Measurements from ENCODE around the gene TRAF3IP3. TPM values are rescaled to one million over a fixed set of nuclear protein-coding genes. Genes with fewer than 3 reads are reported as not detected.

Gene TRAF3IP3
- total RNA-seq, 4 donors from 2014 or later, result 1.6 to 3.1 (median 2.0) TPM; not detected in 1

DNA sequence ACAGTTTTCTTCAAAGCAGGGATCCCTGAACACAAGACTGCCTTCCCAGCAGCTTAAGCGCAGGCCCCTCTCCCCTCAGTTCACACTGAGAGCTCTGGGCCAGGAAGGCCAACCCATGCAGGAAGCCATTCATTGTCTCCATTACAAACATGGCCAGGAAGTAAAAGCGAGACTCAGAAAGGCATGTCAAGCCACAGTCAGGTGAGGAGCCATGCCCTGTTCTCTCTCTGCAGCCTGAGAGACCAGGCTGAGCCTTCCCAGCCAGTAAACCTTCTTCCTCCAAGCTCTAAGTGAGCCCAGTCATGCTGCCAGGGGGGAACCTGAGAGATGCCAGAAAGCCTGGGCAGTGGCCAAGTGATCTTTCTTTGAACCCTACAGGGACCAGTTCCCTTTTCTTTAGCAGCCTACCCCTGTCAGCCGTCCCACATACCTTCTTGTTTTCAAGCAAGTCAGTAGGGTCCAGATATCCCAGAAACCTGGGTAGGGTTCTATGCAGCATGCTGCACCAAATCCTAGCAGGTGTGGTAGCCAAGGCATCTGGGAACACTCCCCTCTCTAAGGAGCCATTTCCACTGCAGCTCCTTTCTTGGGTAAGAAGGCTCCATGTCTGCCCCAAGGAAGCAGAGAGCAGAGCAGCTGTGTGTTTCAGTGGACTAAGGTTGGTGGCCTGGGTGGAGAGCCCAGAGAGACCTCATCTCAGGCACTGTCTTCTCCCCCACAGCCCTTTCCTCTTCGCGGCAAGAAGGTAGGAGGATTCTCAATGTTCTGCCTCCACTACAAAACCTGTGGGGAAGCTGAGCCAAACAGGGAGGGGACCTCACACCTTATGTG lies 977 bp downstream of the TRAF3IP3 start:
- whole genome bisulfite sequencing, result 79% methylated on average over 4 of the region's 5 CpGs
- Histone ChIP-seq H3K36me3 (no peaks in the 10 kb centered on the region), H3K4me3 (peak overlapping the region; percentile 13), H3K9me3 (no peaks in the 10 kb centered on the region), H3K4me1 (no peaks in the 10 kb centered on the region), H3K27me3 (no peaks in the 10 kb centered on the region), H3K27ac (no peak overlapping the region)
- DNase-seq (ENCODE audit: low spot score in 2 of 2), result peak in 1 of 2 donors; percentile 76
- TF ChIP-seq EP300 (IDR thresholded peaks at IDR 0.05) (no peak), POLR2AphosphoS5 (IDR thresholded peaks at IDR 0.05) (no peak), POLR2A (IDR thresholded peaks at IDR 0.05) (no peak)
- TF ChIP-seq, protein P1, sequence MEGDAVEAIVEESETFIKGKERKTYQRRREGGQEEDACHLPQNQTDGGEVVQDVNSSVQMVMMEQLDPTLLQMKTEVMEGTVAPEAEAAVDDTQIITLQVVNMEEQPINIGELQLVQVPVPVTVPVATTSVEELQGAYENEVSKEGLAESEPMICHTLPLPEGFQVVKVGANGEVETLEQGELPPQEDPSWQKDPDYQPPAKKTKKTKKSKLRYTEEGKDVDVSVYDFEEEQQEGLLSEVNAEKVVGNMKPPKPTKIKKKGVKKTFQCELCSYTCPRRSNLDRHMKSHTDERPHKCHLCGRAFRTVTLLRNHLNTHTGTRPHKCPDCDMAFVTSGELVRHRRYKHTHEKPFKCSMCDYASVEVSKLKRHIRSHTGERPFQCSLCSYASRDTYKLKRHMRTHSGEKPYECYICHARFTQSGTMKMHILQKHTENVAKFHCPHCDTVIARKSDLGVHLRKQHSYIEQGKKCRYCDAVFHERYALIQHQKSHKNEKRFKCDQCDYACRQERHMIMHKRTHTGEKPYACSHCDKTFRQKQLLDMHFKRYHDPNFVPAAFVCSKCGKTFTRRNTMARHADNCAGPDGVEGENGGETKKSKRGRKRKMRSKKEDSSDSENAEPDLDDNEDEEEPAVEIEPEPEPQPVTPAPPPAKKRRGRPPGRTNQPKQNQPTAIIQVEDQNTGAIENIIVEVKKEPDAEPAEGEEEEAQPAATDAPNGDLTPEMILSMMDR (IDR thresholded peaks at IDR 0.05), result no peak

DNA sequence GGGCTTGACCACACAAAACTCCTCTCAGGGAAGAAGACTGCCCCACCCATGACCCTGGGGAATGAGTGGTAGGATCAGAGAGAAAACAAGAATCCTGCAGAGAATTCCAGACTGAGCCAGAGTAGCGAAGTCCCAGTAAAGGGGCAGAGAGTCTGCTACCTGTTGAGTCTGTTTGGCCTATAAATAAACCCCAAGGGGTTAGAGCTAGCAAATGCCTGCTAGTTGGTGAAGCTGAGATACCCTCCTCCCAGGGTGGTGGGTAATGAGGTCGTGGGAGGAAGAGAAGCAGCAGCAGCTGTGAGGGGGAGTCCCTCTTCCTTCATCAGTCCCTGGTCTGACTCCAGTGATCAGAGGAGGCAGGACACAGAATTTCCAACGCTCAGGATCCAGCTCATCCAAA lies 2.5 kb downstream of the TRAF3IP3 start:
- H3K4me1 ChIP-seq, result no peaks in the 10 kb centered on the region
- H3K27ac ChIP-seq, result no peak overlapping the region
- WGBS, result 50% methylated on average over 3 of the region's 3 CpGs
- no peak for DNase-seq (ENCODE audit: low spot score in 2 of 2)
- TF ChIP-seq POLR2A (IDR thresholded peaks at IDR 0.05) (no peak), EP300 (IDR thresholded peaks at IDR 0.05) (no peak), POLR2AphosphoS5 (IDR thresholded peaks at IDR 0.05) (no peak)
- TF ChIP-seq, protein P1 (IDR thresholded peaks at IDR 0.05), result no peak
- no peaks in the 10 kb centered on the region for H3K27me3 ChIP-seq
- no peaks in the 10 kb centered on the region for H3K9me3 ChIP-seq
- H3K4me3 ChIP-seq, result no peak overlapping the region
- no peaks in the 10 kb centered on the region for H3K36me3 ChIP-seq

DNA sequence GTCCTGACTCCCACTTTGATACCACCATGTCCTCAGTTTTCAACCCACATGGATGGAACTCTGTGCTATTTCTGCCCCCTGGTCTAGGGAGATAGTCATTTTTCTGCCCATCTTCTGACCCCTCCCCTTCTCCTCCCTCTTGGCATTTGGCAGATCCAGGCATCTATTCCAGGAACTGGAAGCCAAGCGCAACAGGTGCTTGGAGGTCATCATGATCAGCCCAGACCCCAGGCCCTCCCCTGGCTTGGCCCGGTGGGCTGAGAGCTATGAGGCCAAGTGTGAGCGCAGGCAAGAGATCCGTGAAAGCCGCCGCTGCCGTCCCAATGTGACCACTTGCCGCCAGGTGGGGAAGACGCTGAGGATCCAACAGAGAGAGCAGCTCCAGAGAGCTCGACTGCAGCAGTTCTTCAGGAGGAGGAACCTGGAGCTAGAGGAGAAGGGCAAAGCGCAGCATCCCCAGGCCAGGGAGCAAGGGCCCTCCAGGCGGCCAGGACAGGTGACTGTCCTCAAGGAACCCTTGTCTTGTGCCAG lies 4.0 kb downstream of the TRAF3IP3 start:
- DNase-seq (ENCODE audit: low spot score in 2 of 2), result no peak
- no peaks in the 10 kb centered on the region for H3K27me3 ChIP-seq
- 91% methylated on average over 11 of the region's 12 CpGs for WGBS
- H3K36me3 ChIP-seq, result no peaks in the 10 kb centered on the region
- H3K9me3 ChIP-seq, result no peaks in the 10 kb centered on the region
- no peak for TF ChIP-seq POLR2AphosphoS5 (IDR thresholded peaks at IDR 0.05)
- no peak for TF ChIP-seq POLR2A (IDR thresholded peaks at IDR 0.05)
- TF ChIP-seq, protein P1 (IDR thresholded peaks at IDR 0.05), result no peak
- no peak for TF ChIP-seq EP300 (IDR thresholded peaks at IDR 0.05)
- H3K4me1 ChIP-seq, result no peaks in the 10 kb centered on the region
- H3K27ac ChIP-seq, result no peak overlapping the region
- no peak overlapping the region for H3K4me3 ChIP-seq

DNA sequence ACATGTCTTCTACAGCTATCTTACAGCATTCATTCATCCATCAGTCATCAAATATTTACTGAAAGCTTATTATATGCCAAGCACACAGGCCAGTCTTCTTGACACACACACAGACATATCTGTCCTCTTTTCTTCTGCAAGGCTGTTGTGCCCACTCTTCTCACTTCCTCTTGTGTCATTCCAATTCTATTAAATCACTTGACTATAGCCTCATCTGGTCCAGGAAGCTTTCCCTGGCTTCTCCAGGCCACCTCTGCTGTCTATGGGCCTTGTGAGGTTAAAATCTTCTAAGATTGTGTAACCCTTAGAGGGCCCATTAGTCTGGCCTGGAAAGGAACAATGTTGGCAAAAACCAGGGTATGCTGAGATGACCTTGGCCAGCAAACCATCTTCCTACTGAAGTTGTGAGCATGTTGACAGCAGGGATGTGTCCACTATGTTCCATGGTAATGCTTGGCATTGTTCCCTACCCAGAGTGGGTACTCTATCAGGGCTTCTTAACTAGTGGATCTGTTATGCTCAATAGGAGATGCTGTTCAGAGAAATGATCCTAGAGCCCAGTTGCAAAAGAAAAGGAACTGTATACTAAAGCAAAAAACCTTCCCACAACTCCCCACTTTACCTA lies 5.3 kb downstream of the TRAF3IP3 start:
- Histone ChIP-seq H3K9me3 (no peaks in the 10 kb centered on the region), H3K27me3 (no peaks in the 10 kb centered on the region), H3K4me1 (no peaks in the 10 kb centered on the region), H3K27ac (no peak overlapping the region), H3K4me3 (no peak overlapping the region), H3K36me3 (no peaks in the 10 kb centered on the region)
- TF ChIP-seq, protein P1 (IDR thresholded peaks at IDR 0.05), result no peak
- TF ChIP-seq POLR2A (IDR thresholded peaks at IDR 0.05), result no peak
- no peak for TF ChIP-seq EP300 (IDR thresholded peaks at IDR 0.05)
- TF ChIP-seq POLR2AphosphoS5 (IDR thresholded peaks at IDR 0.05), result no peak
- DNase-seq (ENCODE audit: low spot score in 2 of 2), result no peak

DNA sequence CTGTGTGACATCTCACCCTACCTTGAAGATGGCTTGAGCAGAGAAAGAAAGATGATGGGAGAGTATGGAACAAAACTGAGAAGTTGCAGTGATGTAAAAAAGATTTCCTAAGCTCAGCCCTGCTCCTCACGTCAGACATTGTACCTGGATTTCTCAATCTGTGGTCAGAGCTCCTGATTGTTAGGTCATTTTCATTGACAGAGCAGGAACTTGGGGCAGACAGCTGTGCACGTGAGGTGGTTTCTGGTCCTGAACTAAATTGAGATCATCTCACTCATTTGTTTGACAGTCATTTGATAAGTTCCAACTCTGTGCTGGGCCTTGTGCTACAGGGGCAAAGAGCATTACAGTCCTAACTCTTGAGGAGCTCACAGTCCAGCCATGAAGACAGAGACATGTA lies 10.2 kb downstream of the TRAF3IP3 start:
- DNase-seq (ENCODE audit: low spot score in 2 of 2), result no peak
- TF ChIP-seq, protein P1 (IDR thresholded peaks at IDR 0.05), result no peak
- TF ChIP-seq POLR2AphosphoS5 (IDR thresholded peaks at IDR 0.05) (no peak), EP300 (IDR thresholded peaks at IDR 0.05) (no peak), POLR2A (IDR thresholded peaks at IDR 0.05) (no peak)
- no peaks in the 10 kb centered on the region for H3K36me3 ChIP-seq
- peaks cover 18% of the 10 kb centered on the region for H3K4me1 ChIP-seq
- H3K27me3 ChIP-seq, result no peaks in the 10 kb centered on the region
- H3K9me3 ChIP-seq, result no peaks in the 10 kb centered on the region
- 72% methylated on average over 2 of the region's 2 CpGs for WGBS
- H3K27ac ChIP-seq, result no peak overlapping the region
- no peak overlapping the region for H3K4me3 ChIP-seq
